PFSK-1 (cell line): ENCODE results near the gene CYP2S1. TPM values are rescaled to one million over a fixed set of nuclear protein-coding genes. Genes with fewer than 3 reads are reported as not detected.

ENCODE experiments used
- FOXP2 ChIP-seq: optimal IDR thresholded peaks from 2 replicates; pipeline ENCODE3; 2011; ENCODE audit warnings: borderline replicate concordance, control low read depth, inconsistent platforms; ENCODE audit not compliant: insufficient read depth; ENCODE audit errors: extremely low read length, extremely low read depth
- POLR2AphosphoS5 ChIP-seq: IDR thresholded peaks from 2 replicates; pipeline ENCODE4 v1.6.1; 2012; ENCODE audit warnings: low read depth, mild to moderate bottlenecking, control low read depth, low read length, moderate library complexity
- REST ChIP-seq, 2 experiments: IDR thresholded peaks; 2 replicates each; pipeline versions ENCODE4 v1.6.1 to v1.8.0; 2011 to 2012; ENCODE audit warnings: low read depth in 2 of 2, low read length in 2 of 2, control low read depth in 1 of 2, inconsistent platforms in 1 of 2, mild to moderate bottlenecking in 1 of 2, moderate library complexity in 1 of 2; ENCODE audit not compliant: insufficient read depth in 1 of 2
- SIN3A ChIP-seq: IDR thresholded peaks from 2 replicates; pipeline ENCODE4 v1.6.1; 2012; ENCODE audit warnings: mild to moderate bottlenecking, low read length, moderate library complexity, borderline replicate concordance; ENCODE audit not compliant: insufficient read depth
- TAF1 ChIP-seq: IDR thresholded peaks from 2 replicates; pipeline ENCODE4 v1.6.1; 2012; ENCODE audit warnings: low read length, control low read depth, borderline replicate concordance; ENCODE audit not compliant: insufficient read depth
- polyA plus RNA-seq: library from polyadenylated mRNA; unstranded; fragments of >200 nt; gene quantifications from one replicate; pipeline ENCODE4 v1.2.1, GENCODE V29; 2012; ENCODE audit warnings: low read depth, missing spikeins; ENCODE audit not compliant: insufficient read length

Gene CYP2S1
- polyA plus RNA-seq: 124 TPM

GRCh38 chr19:41192574-41193429 lies at the start of gene CYP2S1:
Gene CYP2S1, plus strand, starts transcription at chr19:41193219. Its CDS starts 46 bp downstream, at chr19:41193265.
- TF ChIP-seq POLR2AphosphoS5: peak; percentile 53
- TF ChIP-seq TAF1: peak; percentile 63; the same call in 1 of the 2 replicates
- peak; percentile 41; the same call in 1 of the 2 replicates for TF ChIP-seq SIN3A
- 0 out of 4 replicates have a peak, but pooled peaks of 1 of the 2 experiments have one; percentile 15 for TF ChIP-seq REST (IDR thresholded peaks at IDR 0.05; ENCODE audit: insufficient read depth in 1 of 2, low read depth in 2 of 2, low read length in 2 of 2)
- no peak for TF ChIP-seq FOXP2

- no peak for TF ChIP-seq REST (IDR thresholded peaks at IDR 0.05; ENCODE audit: insufficient read depth in 1 of 2, low read depth in 2 of 2, low read length in 2 of 2)
- no peak for TF ChIP-seq SIN3A
- TF ChIP-seq POLR2AphosphoS5: no peak
- no peak for TF ChIP-seq FOXP2
- TF ChIP-seq TAF1: no peak
Measured at GRCh38 chr19:41144403-41144802, 48.6 kb upstream of the CYP2S1 start.

GRCh38 chr19:41149831-41150230 lies 43.2 kb upstream of the CYP2S1 start:
- TF ChIP-seq SIN3A (no peak), POLR2AphosphoS5 (no peak), FOXP2 (no peak), TAF1 (no peak), REST (IDR thresholded peaks at IDR 0.05; ENCODE audit: insufficient read depth in 1 of 2, low read depth in 2 of 2, low read length in 2 of 2) (no peak)

- no peak for TF ChIP-seq FOXP2
- TF ChIP-seq POLR2AphosphoS5: no peak
- TF ChIP-seq SIN3A: no peak
- TF ChIP-seq REST (IDR thresholded peaks at IDR 0.05; ENCODE audit: insufficient read depth in 1 of 2, low read depth in 2 of 2, low read length in 2 of 2): no peak
- no peak for TF ChIP-seq TAF1
Measured at GRCh38 chr19:41154060-41154459, 39.0 kb upstream of the CYP2S1 start.
